ENCODE measurements around the gene PLXNA4. TPM values are rescaled to one million over a fixed set of nuclear protein-coding genes. Genes with fewer than 3 reads are reported as not detected.

The PLXNA4 gene
- total RNA-seq, 1 experiment from 2014 or later: 0.10 TPM

- TF ChIP-seq TCF7L2 (IDR thresholded peaks at IDR 0.05; ENCODE audit: low read depth, low read length) (no peak), CTCF (IDR thresholded peaks at IDR 0.05) (no peak), POLR2AphosphoS5 (IDR thresholded peaks at IDR 0.05; ENCODE audit: low read depth, low read length) (no peak), REST (IDR thresholded peaks at IDR 0.05; ENCODE audit: insufficient read depth in 1 of 2, low read depth in 2 of 2, low read length in 1 of 2) (no peak), SIN3A (IDR thresholded peaks at IDR 0.05; ENCODE audit: borderline replicate concordance, insufficient read depth, low read depth, low read length) (no peak)
Measured at GRCh38 chr7:132328047-132328620, 248.1 kb downstream of the PLXNA4 start.

GRCh38 chr7:132326878-132327589 lies 249.2 kb downstream of the PLXNA4 start:
- CTCF ChIA-PET: no interaction called here

More at GRCh38 chr7:132328047-132328620, 248.1 kb downstream of the PLXNA4 start:
- intact Hi-C loops (cut with micrococcal nuclease; ENCODE audit: unreplicated experiment): no loop called here
- peaks cover 25% of the 10 kb centered on the region for H3K27me3 ChIP-seq (ENCODE audit: control insufficient read depth, insufficient read depth, low read length)
- BruUV-seq (replicated peaks): no TSS peak
- POLR2A ChIA-PET: no interaction called here
- in situ Hi-C loops (cut with HindIII; ENCODE audit: low pct_unique_long_range_greater_than_20kb, low sequenced_read_pairs): no loop called here
- CTCF ChIA-PET: no interaction called here
- H3K4me1 ChIP-seq (ENCODE audit: control insufficient read depth, insufficient read depth, low read length): no peaks in the 10 kb centered on the region
- no peak overlapping the region for H3K4me3 ChIP-seq (ENCODE audit: low read depth in 2 of 2, low read length in 2 of 2)
- DNase-seq (ENCODE audit: low read depth, low spot score): no peak
- H3K36me3 ChIP-seq (ENCODE audit: control insufficient read depth, insufficient read depth, low read length): no peaks in the 10 kb centered on the region; the same call in 1 of the 2 replicates
- no peak overlapping the region for H3K27ac ChIP-seq (ENCODE audit: low read length)
- no peaks in the 10 kb centered on the region for H3K9me3 ChIP-seq (ENCODE audit: control insufficient read depth, insufficient read depth, low read depth, low read length)
- no peak for ATAC-seq

More at GRCh38 chr7:132326878-132327589, 249.2 kb downstream of the PLXNA4 start:
- POLR2A ChIA-PET: no interaction called here
- no peaks in the 10 kb centered on the region for H3K9me3 ChIP-seq (ENCODE audit: control insufficient read depth, insufficient read depth, low read depth, low read length)
- H3K36me3 ChIP-seq (ENCODE audit: control insufficient read depth, insufficient read depth, low read length): no peaks in the 10 kb centered on the region; the same call in 1 of the 2 replicates
- H3K4me1 ChIP-seq (ENCODE audit: control insufficient read depth, insufficient read depth, low read length): no peaks in the 10 kb centered on the region
- BruUV-seq (replicated peaks): no TSS peak
- H3K27me3 ChIP-seq (ENCODE audit: control insufficient read depth, insufficient read depth, low read length): peaks cover 26% of the 10 kb centered on the region
- TF ChIP-seq CTCF (IDR thresholded peaks at IDR 0.05) (no peak), POLR2AphosphoS5 (IDR thresholded peaks at IDR 0.05; ENCODE audit: low read depth, low read length) (no peak), SIN3A (IDR thresholded peaks at IDR 0.05; ENCODE audit: borderline replicate concordance, insufficient read depth, low read depth, low read length) (no peak), TCF7L2 (IDR thresholded peaks at IDR 0.05; ENCODE audit: low read depth, low read length) (no peak), REST (IDR thresholded peaks at IDR 0.05; ENCODE audit: insufficient read depth in 1 of 2, low read depth in 2 of 2, low read length in 1 of 2) (no peak)
- DNase-seq (ENCODE audit: low read depth, low spot score) (no peak), ATAC-seq (no peak)
- no peak overlapping the region for H3K27ac ChIP-seq (ENCODE audit: low read length)
- intact Hi-C loops (cut with micrococcal nuclease; ENCODE audit: unreplicated experiment) (no loop called here), in situ Hi-C loops (cut with HindIII; ENCODE audit: low pct_unique_long_range_greater_than_20kb, low sequenced_read_pairs) (no loop called here)
- no peak overlapping the region for H3K4me3 ChIP-seq (ENCODE audit: low read depth in 2 of 2, low read length in 2 of 2)

Measured in Panc1 (cell line).